Lower leg skin (tissue), 4 donors: Measurements from ENCODE around the gene DNAI4. TPM values are rescaled to one million over a fixed set of nuclear protein-coding genes. Genes with fewer than 3 reads are reported as not detected.
"Not testable (repeated sequence)": the region's sequence is repeated elsewhere in the genome, so short reads cannot be mapped to it uniquely, and the experiment has no call there.

Source experiments
- DNase-seq, 2 donors: peaks; one replicate each; pipeline ENCODE4 v3.0.0-alpha.2; 2019; ENCODE audit warnings: low spot score in 2 of 2
- H3K4me3 ChIP-seq: fragments of 200-600 bp; sonication (generic); 2 replicates; pipeline ENCODE4 v1.5.1; 2017; ENCODE audit warnings: mild to moderate bottlenecking, low read depth; ENCODE audit not compliant: poor library complexity, severe bottlenecking
- CTCF ChIP-seq, 3 donors: fragments of 450-650 bp; IDR thresholded peaks; one replicate each; pipeline ENCODE4 v1.5.1; 2016; ENCODE audit warnings: antibody characterized with exemption in 3 of 3, mild to moderate bottlenecking in 3 of 3, moderate library complexity in 2 of 3
- POLR2A ChIP-seq, 2 donors: fragments of 450-650 bp; IDR thresholded peaks; one replicate each; pipeline ENCODE4 v1.6.1; 2016 to 2017; ENCODE audit warnings: antibody characterized with exemption in 2 of 2, mild to moderate bottlenecking in 1 of 2, moderate library complexity in 1 of 2
- WGBS, 2 donors: methylation state at CpG; one replicate each; pipeline ENCODE4 v1.1.5; 2018; 5-methylcytosine and 5-hydroxymethylcytosine counted together
- intact Hi-C: fragments of 100-400 bp; cut with DNase I; formaldehyde crosslinking; loops from one replicate; pipeline ENCODE4 v1.15.0; 2023; ENCODE audit warnings: low total_unique reads
- total RNA-seq, 4 donors: library from RNA; depleted of rRNA; stranded (reverse); fragments of >200 nt; gene quantifications; one replicate each; pipeline ENCODE4 v1.1.0, GENCODE V29; 2016

The DNAI4 gene
- total RNA-seq, 4 donors from 2014 or later, result 1.5 to 3.8 (median 2.5) TPM

DNA sequence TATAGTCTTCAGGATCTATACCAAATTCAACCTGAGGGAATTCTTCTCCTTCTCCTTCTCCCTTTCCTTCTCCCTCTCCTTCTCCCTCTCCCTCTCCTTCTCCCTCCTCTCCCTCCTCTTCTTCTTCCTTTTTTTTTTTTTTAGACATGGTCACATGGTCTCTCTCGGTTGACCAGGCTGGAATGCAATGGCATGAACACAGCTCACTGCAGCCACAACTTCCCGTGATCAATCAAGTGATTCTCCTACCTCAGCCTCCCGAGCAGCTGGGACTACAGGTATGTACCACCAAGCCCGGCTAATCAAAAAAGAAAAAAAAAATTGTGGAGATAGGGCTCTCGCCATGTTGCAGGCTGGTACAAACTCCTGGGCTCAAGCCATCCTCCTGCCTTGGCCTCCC, 51.5 kb downstream of the DNAI4 start:
- H3K4me3 ChIP-seq, result no peak overlapping the region
- TF ChIP-seq POLR2A (IDR thresholded peaks at IDR 0.05) (no peak), CTCF (IDR thresholded peaks at IDR 0.05) (no peak)
- DNase-seq, result no peak
- 87 to 95% methylated on average over 5 of the region's 5 CpGs for WGBS, 2 donors
- intact Hi-C loops, result no loop called here

GRCh38 chr1:66872024-66872423, 52.6 kb downstream of the DNAI4 start:
- 96 to 97% methylated on average over 7 of the region's 7 CpGs for WGBS, 2 donors
- intact Hi-C loops, H3K4me3 ChIP-seq, DNase-seq: not testable (repeated sequence)

- WGBS, 2 donors, result 73 to 95% methylated on average over 2 of the region's 2 CpGs
- intact Hi-C loops, result no loop called here
- no peak for TF ChIP-seq CTCF (IDR thresholded peaks at IDR 0.05)
- TF ChIP-seq POLR2A (IDR thresholded peaks at IDR 0.05), result no peak
- no peak for DNase-seq
- no peak overlapping the region for H3K4me3 ChIP-seq
Observed at GRCh38 chr1:66867501-66867900, 57.2 kb downstream of the DNAI4 start.

DNA sequence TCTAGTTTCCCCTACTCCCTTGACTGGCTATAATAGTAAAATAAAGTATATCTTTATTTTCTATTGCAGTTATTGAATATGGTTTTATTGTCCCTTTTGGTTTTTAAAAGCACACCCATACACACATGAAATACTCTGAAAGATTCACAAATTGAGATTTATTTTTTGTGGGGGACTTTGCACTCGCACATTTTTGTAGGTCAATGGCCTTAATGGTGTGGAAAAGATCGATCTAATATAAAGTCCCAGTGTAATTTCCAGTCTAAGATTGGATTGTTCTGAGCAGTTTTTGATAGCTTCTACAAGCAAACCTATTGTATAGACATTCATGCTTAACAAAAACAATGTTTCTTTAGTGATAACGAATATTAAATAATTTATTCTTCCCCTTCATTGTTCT, 64.1 kb downstream of the DNAI4 start:
- intact Hi-C loops, result no loop called here
- TF ChIP-seq POLR2A (IDR thresholded peaks at IDR 0.05) (no peak), CTCF (IDR thresholded peaks at IDR 0.05) (no peak)
- 91 to 94% methylated on average over 3 of the region's 3 CpGs for WGBS, 2 donors
- no peak for DNase-seq
- H3K4me3 ChIP-seq, result no peak overlapping the region

GRCh38 chr1:66853379-66853778, 71.3 kb downstream of the DNAI4 start:
- 77 to 89% methylated on average over 1 of the region's 1 CpG for WGBS, 2 donors
- no peak for TF ChIP-seq POLR2A (IDR thresholded peaks at IDR 0.05)
- H3K4me3 ChIP-seq, result no peak overlapping the region
- no peak for DNase-seq
- intact Hi-C loops, result no loop called here

GRCh38 chr1:66852870-66853269, 71.8 kb downstream of the DNAI4 start:
- intact Hi-C loops, result no loop called here
- no peak for DNase-seq
- no peak for TF ChIP-seq CTCF (IDR thresholded peaks at IDR 0.05)
- no peak for TF ChIP-seq POLR2A (IDR thresholded peaks at IDR 0.05)
- 89 to 93% methylated on average over 2 of the region's 2 CpGs for WGBS, 2 donors
- no peak overlapping the region for H3K4me3 ChIP-seq

- no peak overlapping the region for H3K4me3 ChIP-seq
- intact Hi-C loops, result no loop called here
- TF ChIP-seq POLR2A (IDR thresholded peaks at IDR 0.05) (no peak), CTCF (IDR thresholded peaks at IDR 0.05) (no peak)
- 96% methylated on average over 1 of the region's 1 CpG for WGBS, 2 donors
- DNase-seq, result no peak
Observed at GRCh38 chr1:66850989-66851388, 73.7 kb downstream of the DNAI4 start.
